Astrocyte (in vitro differentiated cells and primary cell): ENCODE data around the gene CDT1. TPM values are rescaled to one million over a fixed set of nuclear protein-coding genes. Genes with fewer than 3 reads are reported as not detected.

ENCODE experiments used
- DNase-seq: peaks from one replicate; pipeline ENCODE4 v3.0.0-alpha.2; 2010; ENCODE audit warnings: low read depth
- FAIRE-seq: peaks from 2 replicates; lab custom pipeline; 2011; peaks lifted over from hg19 to GRCh38; lab: Jason Lieb, UNC
- H2AFZ ChIP-seq: 2 replicates; pipeline ENCODE4 v1.6.0; 2012; ENCODE audit warnings: low read depth, low read length, inconsistent platforms
- H3K27ac ChIP-seq: 2 replicates; pipeline ENCODE4 v1.5.1; 2011; ENCODE audit warnings: low read depth, low read length, inconsistent platforms
- H3K27me3 ChIP-seq: 2 replicates; pipeline ENCODE4 v1.6.0; 2011; ENCODE audit warnings: low read length, inconsistent platforms; ENCODE audit not compliant: insufficient read depth
- H3K36me3 ChIP-seq: 2 replicates; pipeline ENCODE4 v1.5.1; 2011; ENCODE audit warnings: low read length, inconsistent platforms; ENCODE audit not compliant: insufficient read depth
- H3K4me1 ChIP-seq: 2 replicates; pipeline ENCODE4 v1.5.1; 2011; ENCODE audit warnings: low read length, inconsistent platforms; ENCODE audit not compliant: insufficient read depth
- H3K4me2 ChIP-seq: 2 replicates; pipeline ENCODE4 v1.6.0; 2012; ENCODE audit warnings: low read length, inconsistent platforms
- H3K4me3 ChIP-seq: 2 replicates; pipeline ENCODE4 v1.5.1; 2011; ENCODE audit warnings: low read depth, mild to moderate bottlenecking, low read length, inconsistent platforms; ENCODE audit not compliant: insufficient read depth
- H3K79me2 ChIP-seq: 2 replicates; pipeline ENCODE4 v1.6.0; 2012; ENCODE audit warnings: mild to moderate bottlenecking, low read length, inconsistent platforms; ENCODE audit not compliant: insufficient read depth
- H3K9ac ChIP-seq: 2 replicates; pipeline ENCODE4 v1.6.0; 2012; ENCODE audit warnings: mild to moderate bottlenecking, low read length, inconsistent platforms
- H3K9me3 ChIP-seq: 2 replicates; pipeline ENCODE4 v1.5.1; 2012; ENCODE audit warnings: low read depth, mild to moderate bottlenecking, low read length, inconsistent platforms; ENCODE audit not compliant: insufficient read depth
- H4K20me1 ChIP-seq: 2 replicates; pipeline ENCODE4 v1.6.0; 2012; ENCODE audit warnings: low read length, inconsistent platforms; ENCODE audit not compliant: insufficient read depth
- H3K27ac Mint-ChIP-seq: one replicate; pipeline ENCODE4 v1.8.0; 2021; ENCODE audit warnings: mild to moderate bottlenecking, mixed read lengths; ENCODE audit not compliant: unreplicated experiment
- H3K27me3 Mint-ChIP-seq: one replicate; pipeline ENCODE4 v1.8.0; 2021; ENCODE audit warnings: low read depth, mixed read lengths; ENCODE audit not compliant: unreplicated experiment
- H3K36me3 Mint-ChIP-seq: one replicate; pipeline ENCODE4 v1.8.0; 2021; ENCODE audit warnings: low read depth, mixed read lengths; ENCODE audit not compliant: unreplicated experiment
- H3K4me1 Mint-ChIP-seq: one replicate; pipeline ENCODE4 v1.8.0; 2021; ENCODE audit warnings: low read depth, mixed read lengths; ENCODE audit not compliant: unreplicated experiment
- H3K4me3 Mint-ChIP-seq: one replicate; pipeline ENCODE4 v1.8.0; 2021; ENCODE audit warnings: mild to moderate bottlenecking, moderate library complexity, mixed read lengths; ENCODE audit not compliant: unreplicated experiment
- H3K9me3 Mint-ChIP-seq: one replicate; pipeline ENCODE4 v1.8.0; 2021; ENCODE audit warnings: mild to moderate bottlenecking, mixed read lengths; ENCODE audit not compliant: unreplicated experiment
- EZH2 ChIP-seq: IDR thresholded peaks from 2 replicates; pipeline ENCODE4 v1.6.1; 2012; ENCODE audit warnings: mild to moderate bottlenecking, low read length, inconsistent platforms; ENCODE audit not compliant: insufficient read depth
- total RNA-seq: library from RNA; stranded (reverse); gene quantifications from 2 replicates; pipeline ENCODE4 v1.2.1, GENCODE V29; 2021
- TF ChIP-seq, protein P1 (sequence below): IDR thresholded peaks from 2 replicates; pipeline ENCODE4 v1.5.1; 2011; ENCODE audit warnings: low read depth, mild to moderate bottlenecking, inconsistent platforms, low read length, moderate library complexity; ENCODE audit not compliant: insufficient read depth

Gene CDT1
- total RNA-seq, 1 donor from 2014 or later: 4.7 TPM

DNA sequence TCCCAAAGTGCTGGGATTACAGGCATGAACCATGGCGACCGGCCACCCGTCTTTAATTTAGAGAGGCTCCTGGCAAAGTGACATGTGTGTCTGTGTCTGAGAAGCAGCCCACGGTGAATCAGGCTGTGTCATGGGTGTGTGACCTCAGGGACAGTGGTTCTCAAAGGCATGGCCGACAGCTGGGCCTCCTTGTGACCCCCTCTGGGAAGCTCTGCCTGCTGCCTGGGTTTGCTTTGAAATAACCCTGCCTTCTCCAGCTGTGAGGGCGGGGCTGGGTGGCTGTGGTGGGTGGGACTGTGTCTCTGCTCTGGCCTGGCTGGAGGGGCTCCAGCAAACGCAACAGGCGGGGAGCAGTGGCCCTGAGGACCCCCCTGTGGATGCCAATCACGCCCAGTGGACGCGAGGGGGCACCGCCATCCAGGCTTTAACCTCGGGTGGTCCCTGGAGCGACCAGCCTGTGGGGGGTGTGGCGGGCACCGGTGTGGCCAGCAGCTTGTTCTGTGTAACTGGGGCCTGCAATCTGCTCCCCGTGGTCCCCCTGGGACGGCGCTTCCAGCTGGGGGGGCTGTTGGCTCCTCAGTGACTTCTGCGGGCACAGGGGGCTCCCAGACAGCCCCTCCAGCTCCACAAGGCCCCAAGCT, 16.9 kb downstream of the CDT1 start:
- H3K4me3 ChIP-seq: no peak overlapping the region
- no peak overlapping the region for H3K9ac ChIP-seq
- no peak overlapping the region for H3K4me2 ChIP-seq
- no peaks in the 10 kb centered on the region for H3K9me3 ChIP-seq
- no peaks in the 10 kb centered on the region for H3K9me3 Mint-ChIP-seq
- peaks cover 6% of the 10 kb centered on the region for H3K36me3 Mint-ChIP-seq
- FAIRE-seq (no peak), DNase-seq (no peak)
- no peaks in the 10 kb centered on the region for H3K4me1 Mint-ChIP-seq
- TF ChIP-seq EZH2: no peak
- TF ChIP-seq, protein P1, sequence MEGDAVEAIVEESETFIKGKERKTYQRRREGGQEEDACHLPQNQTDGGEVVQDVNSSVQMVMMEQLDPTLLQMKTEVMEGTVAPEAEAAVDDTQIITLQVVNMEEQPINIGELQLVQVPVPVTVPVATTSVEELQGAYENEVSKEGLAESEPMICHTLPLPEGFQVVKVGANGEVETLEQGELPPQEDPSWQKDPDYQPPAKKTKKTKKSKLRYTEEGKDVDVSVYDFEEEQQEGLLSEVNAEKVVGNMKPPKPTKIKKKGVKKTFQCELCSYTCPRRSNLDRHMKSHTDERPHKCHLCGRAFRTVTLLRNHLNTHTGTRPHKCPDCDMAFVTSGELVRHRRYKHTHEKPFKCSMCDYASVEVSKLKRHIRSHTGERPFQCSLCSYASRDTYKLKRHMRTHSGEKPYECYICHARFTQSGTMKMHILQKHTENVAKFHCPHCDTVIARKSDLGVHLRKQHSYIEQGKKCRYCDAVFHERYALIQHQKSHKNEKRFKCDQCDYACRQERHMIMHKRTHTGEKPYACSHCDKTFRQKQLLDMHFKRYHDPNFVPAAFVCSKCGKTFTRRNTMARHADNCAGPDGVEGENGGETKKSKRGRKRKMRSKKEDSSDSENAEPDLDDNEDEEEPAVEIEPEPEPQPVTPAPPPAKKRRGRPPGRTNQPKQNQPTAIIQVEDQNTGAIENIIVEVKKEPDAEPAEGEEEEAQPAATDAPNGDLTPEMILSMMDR: no peak
- no peak overlapping the region for H2AFZ ChIP-seq
- no peaks in the 10 kb centered on the region for H3K27me3 ChIP-seq
- no peaks in the 10 kb centered on the region for H3K79me2 ChIP-seq
- H3K27ac ChIP-seq: no peak overlapping the region
- H3K4me1 ChIP-seq: no peaks in the 10 kb centered on the region
- H3K27me3 Mint-ChIP-seq: no peaks in the 10 kb centered on the region
- no peak overlapping the region for H3K4me3 Mint-ChIP-seq
- no peak overlapping the region for H3K27ac Mint-ChIP-seq
- H4K20me1 ChIP-seq: no peaks in the 10 kb centered on the region
- H3K36me3 ChIP-seq: no peaks in the 10 kb centered on the region

DNA sequence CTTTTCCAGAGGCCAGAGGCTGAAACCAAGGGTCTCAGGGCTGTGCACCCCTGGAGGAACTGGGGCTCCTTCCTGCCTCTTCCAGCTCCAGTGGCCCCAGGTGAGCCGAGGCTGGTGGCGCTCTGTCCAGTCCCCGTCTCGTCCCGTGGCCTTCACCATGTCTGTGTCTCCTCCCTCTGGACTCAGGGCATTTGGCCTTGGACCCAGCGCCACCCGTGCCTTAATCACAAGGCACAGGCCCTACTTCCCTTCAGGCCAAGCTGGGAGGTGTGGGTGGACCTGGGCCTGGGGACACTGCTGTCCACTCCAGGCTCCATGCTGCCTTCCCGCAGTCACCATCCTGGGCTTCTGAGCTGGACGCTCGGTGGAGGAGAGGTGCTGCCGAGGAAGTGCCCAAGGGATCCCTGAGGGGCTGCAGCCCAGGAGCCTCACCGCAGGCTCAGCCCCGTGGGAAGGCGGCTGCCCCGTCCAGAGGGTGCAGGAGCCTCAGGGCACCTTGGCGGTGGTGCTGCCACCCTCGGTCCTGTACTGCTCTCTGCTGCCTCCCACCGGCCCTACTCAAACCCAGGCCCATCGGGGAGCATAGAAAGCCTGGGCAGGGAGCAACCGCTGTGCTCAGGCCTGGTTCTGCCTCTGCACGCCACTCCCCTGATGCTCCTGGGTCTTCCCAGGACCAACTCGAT, 17.7 kb downstream of the CDT1 start:
- Histone ChIP-seq H3K4me1 (no peaks in the 10 kb centered on the region), H3K79me2 (no peaks in the 10 kb centered on the region), H3K4me3 (no peak overlapping the region), H3K9me3 (no peaks in the 10 kb centered on the region), H3K4me2 (no peak overlapping the region), H4K20me1 (no peaks in the 10 kb centered on the region), H2AFZ (no peak overlapping the region), H3K9ac (no peak overlapping the region), H3K27ac (no peak overlapping the region), H3K36me3 (no peaks in the 10 kb centered on the region), H3K27me3 (no peaks in the 10 kb centered on the region)
- Mint-ChIP-seq H3K36me3 (peaks cover 9% of the 10 kb centered on the region), H3K9me3 (no peaks in the 10 kb centered on the region), H3K4me1 (no peaks in the 10 kb centered on the region), H3K27ac (no peak overlapping the region), H3K4me3 (no peak overlapping the region), H3K27me3 (no peaks in the 10 kb centered on the region)
- TF ChIP-seq, protein P1: no peak
- TF ChIP-seq EZH2: no peak
- FAIRE-seq: no peak
- DNase-seq: no peak
